GM10266 (cell line): ENCODE results near the gene CHST15.

Source experiments
- DNase-seq: peaks from one replicate; pipeline ENCODE4 v3.0.0; 2012; ENCODE audit errors: extremely low spot score
- TF ChIP-seq, protein P1 (sequence below): IDR thresholded peaks from 2 replicates; pipeline ENCODE4 v1.5.1; 2012; ENCODE audit warnings: mild to moderate bottlenecking, low read depth; ENCODE audit not compliant: control insufficient read depth, insufficient read depth; ENCODE audit errors: missing control alignments

CHST15 gene

DNA sequence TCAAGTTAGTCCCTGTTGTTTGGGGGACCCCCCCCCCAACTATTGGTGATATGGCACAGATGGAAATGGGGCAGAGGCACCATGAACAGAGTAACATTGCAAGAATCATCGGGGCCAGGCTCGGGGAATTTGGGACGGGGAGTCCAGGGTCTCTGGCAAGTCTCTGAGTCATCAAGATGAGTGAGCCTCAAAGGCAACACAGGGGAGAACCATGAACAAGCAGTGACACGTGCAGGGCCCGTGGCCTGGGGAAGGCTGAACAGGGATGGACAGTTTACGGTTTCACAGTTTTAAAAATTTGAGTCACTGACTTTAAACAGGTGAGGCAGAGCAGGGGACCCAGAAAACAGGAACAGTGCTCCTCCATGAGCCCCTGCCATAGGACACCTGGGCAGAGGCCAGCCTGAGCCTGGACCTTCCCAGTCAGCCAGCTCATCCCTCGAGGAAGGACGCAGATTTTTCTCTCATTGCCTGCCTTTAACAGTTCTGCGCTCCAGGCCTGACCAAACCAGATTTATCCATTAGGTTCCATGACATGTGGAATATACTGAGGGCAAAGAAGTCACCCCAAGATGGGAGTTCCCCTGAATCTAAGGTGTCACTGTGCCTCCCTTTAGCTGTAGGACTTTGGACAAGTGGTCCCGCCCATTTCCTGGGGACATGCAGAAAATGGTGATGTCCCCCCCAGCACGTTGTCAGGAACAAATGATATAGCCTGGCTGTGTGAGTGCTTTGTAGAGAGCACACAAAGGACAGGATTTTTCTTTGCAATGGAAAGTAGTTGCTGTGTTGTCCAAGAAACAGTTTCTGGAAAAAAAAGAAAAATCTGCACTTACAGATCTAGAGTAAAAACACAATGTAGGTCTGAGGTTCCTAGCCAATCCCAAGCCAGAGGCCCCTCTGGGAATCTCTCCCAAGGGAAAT is 23.8 kb downstream of the CHST15 start:
- no peak for DNase-seq
- TF ChIP-seq, protein P1, sequence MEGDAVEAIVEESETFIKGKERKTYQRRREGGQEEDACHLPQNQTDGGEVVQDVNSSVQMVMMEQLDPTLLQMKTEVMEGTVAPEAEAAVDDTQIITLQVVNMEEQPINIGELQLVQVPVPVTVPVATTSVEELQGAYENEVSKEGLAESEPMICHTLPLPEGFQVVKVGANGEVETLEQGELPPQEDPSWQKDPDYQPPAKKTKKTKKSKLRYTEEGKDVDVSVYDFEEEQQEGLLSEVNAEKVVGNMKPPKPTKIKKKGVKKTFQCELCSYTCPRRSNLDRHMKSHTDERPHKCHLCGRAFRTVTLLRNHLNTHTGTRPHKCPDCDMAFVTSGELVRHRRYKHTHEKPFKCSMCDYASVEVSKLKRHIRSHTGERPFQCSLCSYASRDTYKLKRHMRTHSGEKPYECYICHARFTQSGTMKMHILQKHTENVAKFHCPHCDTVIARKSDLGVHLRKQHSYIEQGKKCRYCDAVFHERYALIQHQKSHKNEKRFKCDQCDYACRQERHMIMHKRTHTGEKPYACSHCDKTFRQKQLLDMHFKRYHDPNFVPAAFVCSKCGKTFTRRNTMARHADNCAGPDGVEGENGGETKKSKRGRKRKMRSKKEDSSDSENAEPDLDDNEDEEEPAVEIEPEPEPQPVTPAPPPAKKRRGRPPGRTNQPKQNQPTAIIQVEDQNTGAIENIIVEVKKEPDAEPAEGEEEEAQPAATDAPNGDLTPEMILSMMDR: no peak

DNA sequence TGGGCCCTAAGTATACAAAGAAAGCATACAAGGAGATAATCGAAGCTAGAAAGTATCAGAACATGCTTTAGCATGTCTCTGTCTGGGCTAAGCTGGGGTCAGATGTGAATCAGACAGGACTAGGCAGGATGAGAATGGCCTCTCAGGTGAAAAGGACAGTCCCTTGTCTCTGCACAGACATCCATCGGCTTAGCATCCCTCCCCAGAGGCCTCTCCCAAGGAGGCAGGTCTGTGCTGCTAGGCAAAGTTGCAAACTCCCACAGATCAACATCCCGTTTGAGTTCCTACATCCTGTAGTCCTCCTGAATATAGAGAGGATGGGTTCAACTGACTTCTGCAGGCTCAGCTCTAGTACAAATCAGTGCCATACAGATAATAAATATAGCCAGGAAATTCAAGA is 24.5 kb downstream of the CHST15 start:
- DNase-seq: no peak
- TF ChIP-seq, protein P1: no peak

DNA sequence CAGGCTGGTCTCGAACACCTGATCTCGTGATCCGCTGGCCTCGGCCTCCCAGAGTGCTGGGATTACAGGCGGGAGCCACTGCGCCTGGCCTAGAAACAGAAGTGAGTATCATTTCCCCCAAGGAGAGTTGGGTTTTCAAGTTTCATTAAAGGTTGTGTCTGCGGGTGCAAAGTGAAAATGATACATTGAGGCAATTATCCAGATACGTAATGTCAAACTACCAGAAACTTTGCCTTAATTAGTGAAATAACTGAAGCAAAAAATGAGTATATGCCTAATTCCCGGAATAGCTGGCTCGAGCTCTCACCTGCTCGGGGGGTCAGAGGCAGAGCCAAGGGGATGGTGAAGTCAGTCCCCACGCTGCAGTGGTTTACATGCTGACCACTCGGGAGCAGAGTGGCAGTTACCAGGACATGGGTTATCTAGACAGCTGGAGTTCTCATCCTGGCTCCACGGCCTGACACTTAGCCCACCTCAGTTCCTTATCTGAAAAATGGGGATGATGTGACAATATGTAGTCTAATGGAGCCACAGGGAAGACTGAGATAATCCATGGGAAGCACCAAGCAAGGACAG is 25.5 kb downstream of the CHST15 start:
- DNase-seq: no peak
- TF ChIP-seq, protein P1: no peak

DNA sequence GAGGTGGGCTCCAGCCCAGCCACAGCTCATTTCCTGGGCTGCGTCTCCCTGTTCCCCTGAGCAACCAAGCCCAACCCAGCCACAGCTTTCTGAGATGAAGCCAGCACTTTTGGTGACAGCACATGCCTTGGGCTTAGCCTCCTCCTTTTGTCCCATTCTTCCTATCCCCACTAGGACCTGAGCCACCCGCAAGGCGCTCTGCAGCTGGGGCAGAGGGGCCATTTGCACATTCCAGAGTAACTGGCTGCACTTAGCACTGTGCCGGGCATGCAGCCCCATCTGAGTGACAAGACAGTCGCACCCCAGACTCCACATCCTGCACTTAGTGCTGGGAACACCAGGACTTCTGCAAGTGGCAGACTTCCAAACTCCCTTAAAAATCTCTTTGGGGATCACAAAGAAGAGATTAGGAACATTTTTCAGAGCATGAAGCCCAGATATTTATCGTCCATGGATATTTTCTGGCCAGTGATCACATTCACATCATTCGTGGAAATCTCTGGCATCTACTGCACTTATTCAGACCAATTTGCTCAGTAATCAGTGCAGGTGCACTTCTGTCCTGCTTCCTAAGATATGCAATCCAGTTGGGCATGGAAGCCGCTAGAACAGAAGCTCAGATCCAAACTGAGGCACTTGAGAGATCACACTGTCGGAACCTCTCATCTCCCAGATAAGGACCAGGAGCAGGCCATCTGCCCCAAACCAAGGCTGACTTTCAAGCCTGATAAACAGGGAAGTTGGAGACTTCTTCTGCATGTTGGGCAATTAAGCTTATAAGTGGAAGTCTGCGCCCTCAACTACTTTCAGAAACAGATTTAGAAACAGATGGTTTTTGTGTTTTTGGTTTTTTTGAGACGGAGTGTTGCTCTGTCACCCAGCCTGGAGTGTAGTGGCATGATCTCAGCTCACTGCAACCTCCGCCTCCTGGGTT is 26.4 kb downstream of the CHST15 start:
- DNase-seq: no peak
- TF ChIP-seq, protein P1: no peak

DNA sequence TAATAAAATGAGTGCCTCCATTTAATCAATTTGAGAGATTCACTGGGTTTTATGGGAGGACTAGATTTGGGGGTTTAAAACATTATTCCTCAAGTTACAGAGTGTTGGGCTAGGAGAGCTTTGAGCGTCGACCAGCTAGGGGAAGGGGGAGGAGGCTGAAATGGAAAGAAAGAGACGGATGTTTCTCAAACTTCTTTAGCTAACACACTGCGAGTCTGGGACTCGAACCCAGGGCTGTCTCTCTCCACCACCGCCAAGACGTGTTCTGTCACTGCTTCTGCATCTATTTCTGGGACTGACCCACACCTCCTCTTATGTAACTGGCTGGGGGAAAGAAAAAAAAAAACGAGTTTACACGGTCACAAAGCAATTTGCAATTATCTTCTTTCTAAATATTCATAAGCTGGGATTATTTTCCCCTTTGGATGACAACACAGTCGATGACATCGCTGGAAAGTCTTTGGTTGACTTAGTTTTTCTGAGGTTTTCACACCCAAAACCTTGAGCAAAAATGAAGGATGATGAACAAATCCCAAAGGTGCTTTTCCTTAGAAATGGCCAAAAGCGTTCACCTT is 27.2 kb downstream of the CHST15 start:
- no peak for DNase-seq
- TF ChIP-seq, protein P1: no peak

DNA sequence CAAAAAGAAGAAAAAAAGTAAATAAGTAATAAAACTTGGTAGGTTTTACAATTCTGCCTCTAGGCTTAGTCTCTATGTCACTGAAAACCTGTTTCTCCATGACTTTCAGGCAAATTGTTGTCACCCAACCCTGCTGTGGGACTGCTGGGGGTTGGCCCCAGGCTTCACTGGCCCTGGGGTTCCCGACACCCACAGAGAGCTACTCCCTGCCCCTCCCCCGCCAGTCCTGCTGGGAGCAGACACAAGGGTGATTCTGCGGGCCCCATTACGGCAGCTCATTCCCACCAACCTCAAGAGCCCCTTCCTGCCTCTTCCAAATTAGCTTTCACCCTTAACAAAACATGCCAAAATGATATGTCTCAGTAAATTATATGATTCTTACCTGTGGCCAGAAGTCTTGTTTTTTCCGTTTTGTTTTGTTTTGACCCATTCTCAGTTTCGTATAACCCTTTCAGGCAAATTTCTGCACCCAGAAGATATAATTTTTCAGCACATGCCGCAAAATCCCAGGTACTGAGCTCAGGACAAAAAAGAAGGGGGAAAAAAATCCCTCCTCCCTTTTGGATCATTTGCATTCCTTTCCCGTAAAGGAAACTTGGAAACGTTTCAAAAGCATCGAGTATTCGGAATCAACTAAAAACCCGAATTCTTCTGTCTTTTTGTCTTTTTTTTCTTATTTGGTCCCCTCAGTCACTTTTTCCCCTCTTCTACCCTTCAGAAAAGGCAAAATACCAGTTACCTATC is 27.8 kb downstream of the CHST15 start:
- TF ChIP-seq, protein P1: no peak
- DNase-seq: no peak
